ENCODE results near the gene LARGE2. TPM values are rescaled to one million over a fixed set of nuclear protein-coding genes. Genes with fewer than 3 reads are reported as not detected.

LARGE2 gene
- total RNA-seq, 5 donors from 2014 or later (not counting 1 experiment from before 2014, with no cell fraction given): 2.5 to 9.6 (median 5.1) TPM

DNA sequence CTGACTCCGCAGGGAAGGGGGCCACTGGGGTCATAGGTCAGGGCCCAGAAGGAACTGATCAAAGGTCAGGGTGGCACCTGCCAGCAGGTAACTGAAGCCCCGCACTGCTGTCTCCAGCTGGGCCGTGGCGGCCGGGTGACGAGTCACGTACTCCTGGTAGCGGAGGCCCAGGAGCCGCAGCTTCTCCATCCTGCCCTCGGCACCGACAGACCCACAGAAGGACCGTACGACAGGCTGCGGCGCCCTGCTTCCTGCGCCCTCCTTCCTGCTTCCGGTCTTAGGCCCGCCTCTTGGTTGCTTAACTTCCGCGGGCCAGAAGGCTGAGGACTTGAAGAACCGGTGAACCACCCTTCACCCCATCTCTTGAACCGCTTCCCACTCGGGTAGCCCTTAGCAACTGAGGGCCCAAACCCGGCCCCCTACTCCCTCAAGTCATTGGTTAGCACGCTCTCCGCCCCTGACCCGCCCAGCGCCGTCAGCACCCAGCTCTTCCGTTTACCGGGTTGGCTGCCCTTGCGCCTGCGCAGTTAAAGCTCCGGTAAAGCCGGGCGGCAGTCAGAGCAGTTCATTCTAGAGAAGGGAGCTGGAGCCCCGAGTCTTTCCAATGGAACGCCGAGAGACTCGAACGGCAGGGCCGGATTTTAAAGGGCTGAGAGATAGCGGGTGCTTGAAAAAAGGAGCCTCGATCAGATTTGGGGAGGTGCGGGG, 4.7 kb upstream of the LARGE2 start, which contains the start of gene PEX16:
TSS of gene PEX16 (minus strand) at position 255 of the 708 bp plus-strand sequence. CDS start at position 189, 66 bp downstream.
- DNase-seq (peak; percentile 78 to 99 (median 96)), ATAC-seq (replicated peaks in 1 of 4) (peak; percentile 85 to 91 (median 89))
- Mint-ChIP-seq H3K27ac (peak within 1 kb of the TSS; percentile 98 to 100), H3K4me1 (peaks cover 46 to 64% (median 56%) of the 10 kb centered on the region in 3 donors), H3K27me3 (peaks cover 0 to 5% of the 10 kb centered on the region in 2 donors), H3K4me3 (peak within 1 kb of the TSS; percentile 88 to 98 (median 91)), H3K36me3 (peaks cover 11% of the 10 kb centered on the region), H3K9me3 (no peaks in the 10 kb centered on the region)
- peak within 1 kb of the TSS; percentile 95 for H3K27ac ChIP-seq (ENCODE audit: low read length)
- under 1% methylated on average over 45 of the region's 45 CpGs for WGBS (ENCODE audit: insufficient coverage)
- CTCF ChIA-PET: interaction anchor here (0.5 to 1.4 kb wide), 7 partner anchors 13 to 1537 kb away, joined by 3 to 10 read pairs (median 5); no protein-coding TSS in a partner anchor
- H3K4me3 ChIP-seq (ENCODE audit: control insufficient read depth in 1 of 2, extremely low read depth in 1 of 2, low read length in 1 of 2): peak within 1 kb of the TSS; percentile 97 to 98
- peaks cover 16 to 36% of the 10 kb centered on the region in 2 donors for H3K36me3 ChIP-seq (ENCODE audit: control insufficient read depth in 2 of 2, extremely low read depth in 1 of 2, insufficient read depth in 1 of 2, low read length in 1 of 2)
- H3K4me1 ChIP-seq (ENCODE audit: control insufficient read depth in 1 of 2, extremely low read depth in 1 of 2, insufficient read depth in 2 of 2, low read length in 2 of 2): peaks cover 4 to 56% of the 10 kb centered on the region in 2 experiments
- no peaks in the 10 kb centered on the region for H3K9me3 ChIP-seq
- POLR2A ChIA-PET: interaction anchor here (0.5 to 1.3 kb wide), 4 partner anchors 13 to 71 kb away, joined by 3 to 13 read pairs (median 3); partner anchors contain the start of gene CRY2 (in 1 of the 2)
- peaks cover 0 to 10% of the 10 kb centered on the region in 2 experiments for H3K27me3 ChIP-seq (replicated peaks in 1 of 2; ENCODE audit: control insufficient read depth in 2 of 2, extremely low read depth in 1 of 2, insufficient read depth in 2 of 2, low read length in 1 of 2)

DNA sequence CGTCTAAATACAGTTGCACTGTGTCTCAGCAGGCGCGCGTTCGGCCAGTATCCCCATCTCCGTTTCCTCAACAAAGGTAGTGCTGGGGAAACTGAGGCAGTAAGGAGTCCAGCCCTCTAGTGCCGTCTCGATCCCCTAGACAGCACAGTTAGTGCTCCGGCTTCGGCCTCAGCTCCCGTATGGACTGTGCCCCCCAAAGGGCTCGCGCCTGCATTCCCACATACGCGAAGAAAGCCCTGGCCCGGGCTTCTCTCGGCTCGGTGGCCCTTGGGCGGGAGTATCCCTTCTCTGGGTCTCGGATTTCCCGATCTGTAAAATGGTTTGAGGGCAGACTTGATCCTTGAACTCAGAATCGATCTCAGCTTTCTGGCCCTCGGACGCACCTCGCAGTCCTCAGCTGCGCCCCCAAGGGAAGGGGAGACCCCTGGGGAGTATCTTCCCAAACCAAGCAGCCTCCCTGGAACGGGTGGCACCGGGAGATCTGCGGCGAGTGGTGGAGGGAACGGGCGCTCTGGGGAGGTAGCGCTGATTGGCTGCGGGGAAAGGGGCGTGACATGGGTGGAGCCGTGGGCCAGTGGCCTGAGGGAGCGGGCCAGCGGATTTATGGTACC, 4.0 kb upstream of the LARGE2 start:
- Mint-ChIP-seq H3K27me3 (peaks cover 0 to 8% of the 10 kb centered on the region in 2 donors), H3K4me1 (peaks cover 49 to 68% (median 59%) of the 10 kb centered on the region in 3 donors), H3K36me3 (peaks cover 8% of the 10 kb centered on the region), H3K9me3 (no peaks in the 10 kb centered on the region), H3K27ac (peak overlapping the region; percentile 98 to 100), H3K4me3 (peak overlapping the region; percentile 88 to 98 (median 91))
- Histone ChIP-seq H3K9me3 (no peaks in the 10 kb centered on the region), H3K4me1 (ENCODE audit: control insufficient read depth in 1 of 2, extremely low read depth in 1 of 2, insufficient read depth in 2 of 2, low read length in 2 of 2) (peaks cover 4 to 62% of the 10 kb centered on the region in 2 experiments), H3K36me3 (ENCODE audit: control insufficient read depth in 2 of 2, extremely low read depth in 1 of 2, insufficient read depth in 1 of 2, low read length in 1 of 2) (peaks cover 10 to 29% of the 10 kb centered on the region in 2 donors), H3K27ac (ENCODE audit: low read length) (peak overlapping the region; percentile 95), H3K27me3 (replicated peaks in 1 of 2; ENCODE audit: control insufficient read depth in 2 of 2, extremely low read depth in 1 of 2, insufficient read depth in 2 of 2, low read length in 1 of 2) (peaks cover 0 to 14% of the 10 kb centered on the region in 2 experiments), H3K4me3 (ENCODE audit: control insufficient read depth in 1 of 2, extremely low read depth in 1 of 2, low read length in 1 of 2) (peak overlapping the region; percentile 97 to 98)
- 0% methylated on average over 33 of the region's 38 CpGs for WGBS (ENCODE audit: insufficient coverage)
- ATAC-seq (replicated peaks in 1 of 4) (peak in 2 of 4 experiments; percentile 0 to 7), DNase-seq (peak in 12 of 35 experiments; percentile 17 to 66 (median 38))
- POLR2A ChIA-PET: interaction anchor here (0.5 to 1.3 kb wide), 3 partner anchors 12 to 72 kb away, joined by 3 to 13 read pairs (median 3); partner anchors contain the start of gene CRY2 (in 1 of the 2)
- CTCF ChIA-PET: interaction anchor here in 1 of 2 donors (0.5 to 1.4 kb wide), 6 partner anchors 12 to 1536 kb away, joined by 4 to 10 read pairs (median 5); no protein-coding TSS in a partner anchor

DNA sequence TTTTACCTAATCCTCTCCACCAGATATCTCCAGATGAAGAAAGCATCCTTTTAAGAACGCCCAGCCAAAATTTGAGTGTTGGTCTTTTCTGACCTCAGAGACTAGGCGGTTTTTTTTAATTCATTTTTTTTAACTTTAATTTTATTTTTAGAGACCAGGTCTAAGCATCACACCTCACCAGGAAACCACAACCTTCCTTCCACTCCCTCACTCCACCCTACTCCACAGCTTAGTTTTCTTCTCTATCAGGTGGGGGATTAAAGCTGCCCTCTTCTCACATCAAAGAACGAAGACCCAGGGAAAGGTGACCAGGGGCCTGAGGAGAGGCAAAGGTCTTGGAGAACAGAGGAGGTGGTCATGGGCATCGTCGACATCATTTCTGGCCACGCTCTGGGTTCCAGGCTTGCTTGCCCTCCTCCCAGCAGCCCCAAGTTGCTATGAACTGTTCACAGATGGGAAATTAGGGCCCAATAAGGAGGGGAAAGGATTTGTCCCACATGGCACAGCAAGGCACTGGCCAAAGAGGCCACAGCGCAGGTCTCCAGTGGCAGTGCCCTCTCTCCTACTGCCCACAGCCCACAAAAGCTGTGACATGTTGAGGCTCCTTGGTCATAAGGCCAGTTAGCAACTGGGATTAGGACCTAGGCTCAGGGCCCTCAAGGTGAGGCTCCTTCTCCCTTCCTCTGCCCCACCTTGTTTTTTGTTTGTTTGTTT, 3.3 kb upstream of the LARGE2 start:
- peak overlapping the region; percentile 98 to 100 for H3K27ac Mint-ChIP-seq
- peak overlapping the region; percentile 88 to 98 (median 91) for H3K4me3 Mint-ChIP-seq
- peak overlapping the region; percentile 97 to 98 for H3K4me3 ChIP-seq (ENCODE audit: control insufficient read depth in 1 of 2, extremely low read depth in 1 of 2, low read length in 1 of 2)
- peak overlapping the region; percentile 95 for H3K27ac ChIP-seq (ENCODE audit: low read length)
- POLR2A ChIA-PET: interaction anchor here in 1 of 2 donors (1.3 kb wide), 1 partner anchor 72 kb away, joined by 13 read pairs; the partner anchor contains the start of gene CRY2
- no peaks in the 10 kb centered on the region for H3K9me3 ChIP-seq
- peaks cover 3 to 22% of the 10 kb centered on the region in 2 donors for H3K36me3 ChIP-seq (ENCODE audit: control insufficient read depth in 2 of 2, extremely low read depth in 1 of 2, insufficient read depth in 1 of 2, low read length in 1 of 2)
- peaks cover 51 to 69% (median 58%) of the 10 kb centered on the region in 3 donors for H3K4me1 Mint-ChIP-seq
- no peak for ATAC-seq (replicated peaks in 1 of 4)
- peak in 1 of 35 experiments; percentile 31 for DNase-seq
- H3K27me3 ChIP-seq (replicated peaks in 1 of 2; ENCODE audit: control insufficient read depth in 2 of 2, extremely low read depth in 1 of 2, insufficient read depth in 2 of 2, low read length in 1 of 2): peaks cover 0 to 15% of the 10 kb centered on the region in 2 experiments
- H3K36me3 Mint-ChIP-seq: peaks cover 6% of the 10 kb centered on the region
- peaks cover 4 to 66% of the 10 kb centered on the region in 2 experiments for H3K4me1 ChIP-seq (ENCODE audit: control insufficient read depth in 1 of 2, extremely low read depth in 1 of 2, insufficient read depth in 2 of 2, low read length in 2 of 2)
- CTCF ChIA-PET: interaction anchor here in 1 of 2 donors (1.4 kb wide), 1 partner anchor 72 kb away, joined by 6 read pairs; no protein-coding TSS in a partner anchor
- peaks cover 0 to 10% of the 10 kb centered on the region in 2 donors for H3K27me3 Mint-ChIP-seq
- WGBS (ENCODE audit: insufficient coverage): no CpG with 5 or more reads among the region's 7 CpGs
- no peaks in the 10 kb centered on the region for H3K9me3 Mint-ChIP-seq

DNA sequence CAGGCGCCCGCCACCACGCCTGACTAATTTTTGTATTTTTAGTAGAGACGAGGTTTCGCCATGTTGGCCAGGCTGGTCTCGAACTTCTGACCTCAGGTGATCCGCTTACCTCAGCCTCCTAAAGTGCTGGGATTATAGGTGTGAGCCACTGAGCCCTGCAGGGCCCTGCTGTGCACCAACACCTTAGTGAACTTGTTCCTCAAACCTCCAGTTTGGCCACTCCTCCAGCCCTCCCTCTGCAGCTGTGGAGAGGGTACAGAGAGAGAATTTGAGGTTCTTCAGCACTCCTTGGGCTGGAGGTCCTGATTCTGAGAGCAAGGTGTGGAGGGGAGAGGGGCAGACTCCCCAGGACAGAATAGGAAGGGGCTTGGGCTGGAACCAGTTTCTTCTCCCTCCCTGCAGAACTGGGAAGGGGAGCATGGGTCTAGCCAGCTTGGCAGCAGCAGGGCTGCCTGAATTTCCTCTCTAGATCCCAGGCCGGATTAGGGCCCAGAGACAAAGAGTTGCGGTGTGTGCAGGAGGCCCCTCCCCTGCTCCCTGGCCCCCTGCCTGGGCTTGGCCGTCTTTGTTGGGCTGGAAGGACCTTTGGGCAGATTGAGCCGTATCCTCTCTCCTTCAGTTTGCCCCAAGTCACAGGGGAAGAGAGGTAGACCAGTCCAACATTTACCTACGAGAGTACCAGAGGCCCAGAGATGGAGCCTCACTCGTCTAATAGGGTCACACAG, 2.5 kb upstream of the LARGE2 start:
- H3K4me3 Mint-ChIP-seq: peak overlapping the region; percentile 88 to 98 (median 91)
- 80% methylated on average over 5 of the region's 13 CpGs for WGBS (ENCODE audit: insufficient coverage)
- no peaks in the 10 kb centered on the region for H3K9me3 ChIP-seq
- ATAC-seq (replicated peaks in 1 of 4): no peak
- CTCF ChIA-PET: no interaction called here
- H3K27me3 ChIP-seq (replicated peaks in 1 of 2; ENCODE audit: control insufficient read depth in 2 of 2, extremely low read depth in 1 of 2, insufficient read depth in 2 of 2, low read length in 1 of 2): peaks cover 2 to 20% of the 10 kb centered on the region in 2 experiments
- peaks cover 4 to 67% of the 10 kb centered on the region in 2 experiments for H3K4me1 ChIP-seq (ENCODE audit: control insufficient read depth in 1 of 2, extremely low read depth in 1 of 2, insufficient read depth in 2 of 2, low read length in 2 of 2)
- POLR2A ChIA-PET: no interaction called here
- no peak overlapping the region for H3K27ac ChIP-seq (ENCODE audit: low read length)
- peak overlapping the region; percentile 81 to 83 for H3K27ac Mint-ChIP-seq
- H3K36me3 ChIP-seq (ENCODE audit: control insufficient read depth in 2 of 2, extremely low read depth in 1 of 2, insufficient read depth in 1 of 2, low read length in 1 of 2): peaks cover 0 to 14% of the 10 kb centered on the region in 2 donors
- no peaks in the 10 kb centered on the region for H3K9me3 Mint-ChIP-seq
- H3K27me3 Mint-ChIP-seq: peaks cover 0 to 13% of the 10 kb centered on the region in 2 donors
- DNase-seq: no peak
- H3K4me1 Mint-ChIP-seq: peaks cover 55 to 70% (median 63%) of the 10 kb centered on the region in 3 donors
- peaks cover 6% of the 10 kb centered on the region for H3K36me3 Mint-ChIP-seq
- H3K4me3 ChIP-seq (ENCODE audit: control insufficient read depth in 1 of 2, extremely low read depth in 1 of 2, low read length in 1 of 2): no peak overlapping the region

DNA sequence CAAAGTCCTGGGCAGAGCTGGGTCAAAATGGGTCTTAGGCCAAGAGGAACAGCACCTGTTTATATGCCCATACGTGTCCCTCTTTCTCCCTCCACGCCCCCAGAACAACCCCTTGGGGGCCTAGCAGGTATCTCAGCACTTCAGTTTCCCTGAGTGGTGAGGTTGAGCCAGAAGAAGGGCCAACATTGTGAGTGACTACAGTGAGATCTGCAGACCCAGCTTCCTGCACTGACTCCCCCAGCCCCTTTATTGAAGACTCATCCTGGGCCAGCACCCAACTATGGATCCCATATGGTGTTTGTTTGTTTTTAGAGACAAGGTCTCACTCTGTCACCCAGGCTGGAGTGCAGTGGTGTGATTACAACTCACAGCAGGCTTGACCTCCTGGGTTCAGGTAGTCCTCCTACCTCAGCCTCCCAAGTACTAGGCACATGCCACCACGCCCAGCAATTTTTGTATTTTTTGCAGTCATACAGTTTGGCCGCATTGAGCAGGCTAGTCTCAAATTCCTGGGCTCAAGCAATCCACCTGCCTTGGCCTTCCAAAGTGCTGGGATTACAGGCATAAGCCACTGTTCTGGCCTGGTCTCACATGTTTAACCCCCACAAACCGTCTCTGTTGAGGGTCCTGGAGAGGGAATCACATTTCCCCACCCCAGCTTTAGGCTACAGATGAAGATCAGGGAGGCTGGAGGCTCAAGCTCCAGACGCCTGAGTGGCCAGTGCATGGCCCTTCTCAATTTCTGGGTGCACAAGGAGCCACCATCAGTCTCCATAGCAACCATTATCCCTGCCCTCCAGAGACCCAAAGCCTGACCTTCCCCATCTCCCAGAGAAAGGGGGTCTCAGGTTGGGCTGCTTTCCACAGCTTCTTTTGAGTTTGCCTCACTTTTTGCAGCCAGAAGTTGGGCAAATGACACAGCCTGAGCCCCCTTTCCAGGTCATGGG, 1.7 kb upstream of the LARGE2 start:
- ATAC-seq (replicated peaks in 1 of 4) (no peak), DNase-seq (no peak)
- Mint-ChIP-seq H3K4me1 (peaks cover 49 to 63% (median 60%) of the 10 kb centered on the region in 3 donors), H3K4me3 (peak overlapping the region; percentile 57 to 77 (median 76)), H3K36me3 (no peaks in the 10 kb centered on the region), H3K27me3 (peaks cover 0 to 13% of the 10 kb centered on the region in 2 donors), H3K27ac (peak overlapping the region; percentile 63 to 64), H3K9me3 (no peaks in the 10 kb centered on the region)
- H3K4me3 ChIP-seq (ENCODE audit: control insufficient read depth in 1 of 2, extremely low read depth in 1 of 2, low read length in 1 of 2): no peak overlapping the region
- H3K36me3 ChIP-seq (ENCODE audit: control insufficient read depth in 2 of 2, extremely low read depth in 1 of 2, insufficient read depth in 1 of 2, low read length in 1 of 2): peaks cover 0 to 6% of the 10 kb centered on the region in 2 donors
- ChIA-PET CTCF (interaction anchor here in 1 of 2 donors (0.6 kb wide), 2 partner anchors 19 to 44 kb away, joined by 4 to 6 read pairs; no protein-coding TSS in a partner anchor), POLR2A (no interaction called here)
- peaks cover 3 to 20% of the 10 kb centered on the region in 2 experiments for H3K27me3 ChIP-seq (replicated peaks in 1 of 2; ENCODE audit: control insufficient read depth in 2 of 2, extremely low read depth in 1 of 2, insufficient read depth in 2 of 2, low read length in 1 of 2)
- no peak overlapping the region for H3K27ac ChIP-seq (ENCODE audit: low read length)
- peaks cover 4 to 61% of the 10 kb centered on the region in 2 experiments for H3K4me1 ChIP-seq (ENCODE audit: control insufficient read depth in 1 of 2, extremely low read depth in 1 of 2, insufficient read depth in 2 of 2, low read length in 2 of 2)
- no peaks in the 10 kb centered on the region for H3K9me3 ChIP-seq
- 85% methylated on average over 4 of the region's 6 CpGs for WGBS (ENCODE audit: insufficient coverage)
